CD4-positive, CD25-positive, alpha-beta regulatory T cell (primary cell): Measurements from ENCODE around the gene IDI1. TPM values are rescaled to one million over a fixed set of nuclear protein-coding genes. Genes with fewer than 3 reads are reported as not detected.
"Not testable (repeated sequence)": the region's sequence is repeated elsewhere in the genome, so short reads cannot be mapped to it uniquely, and the experiment has no call there.

ENCODE experiments used
- ATAC-seq, 2 donors: fragments of 150-1000 bp; cut with Tn5 transposase; one replicate each; pipeline ENCODE4 v1.10.0; 2021; ENCODE audit warnings: low read depth in 2 of 2, moderate number of reproducible peaks in 2 of 2, moderate library complexity in 1 of 2
- DNase-seq, 3 donors: peaks; one replicate each; pipeline versions ENCODE4 v3.0.0 to v3.0.0-alpha.2; 2012 to 2022; ENCODE audit warnings: mixed read lengths in 1 of 3
- H3K27ac ChIP-seq: one replicate; pipeline ENCODE4 v1.7.0; 2013; ENCODE audit warnings: mild to moderate bottlenecking, low read length; ENCODE audit not compliant: insufficient read depth, poor library complexity, severe bottlenecking
- H3K27me3 ChIP-seq: one replicate; pipeline ENCODE4 v1.7.0; 2013; ENCODE audit warnings: low read length; ENCODE audit not compliant: control insufficient read depth, insufficient read depth
- H3K36me3 ChIP-seq: one replicate; pipeline ENCODE4 v1.7.0; 2013; ENCODE audit warnings: mild to moderate bottlenecking, low read length, moderate library complexity; ENCODE audit not compliant: control insufficient read depth, insufficient read depth
- H3K4me1 ChIP-seq: 2 replicates; pipeline ENCODE4 v1.7.0; 2013; ENCODE audit warnings: mild to moderate bottlenecking, low read length; ENCODE audit not compliant: insufficient read depth, control insufficient read depth, poor library complexity, severe bottlenecking
- H3K4me3 ChIP-seq: one replicate; pipeline ENCODE4 v1.7.0; 2013; ENCODE audit warnings: low read depth, mild to moderate bottlenecking, low read length, moderate library complexity
- H3K9me3 ChIP-seq, 2 experiments: 1 replicate in 1 of 2; 2 replicates in 1 of 2; pipeline ENCODE4 v1.7.0; 2013; ENCODE audit warnings: low read length in 2 of 2, mild to moderate bottlenecking in 1 of 2, moderate library complexity in 1 of 2; ENCODE audit not compliant: control insufficient read depth in 2 of 2
- H3K27ac Mint-ChIP-seq, 3 donors: one replicate each; pipeline ENCODE4 v1.8.0; 2020 to 2022; ENCODE audit warnings: mild to moderate bottlenecking in 3 of 3, mixed read lengths in 3 of 3, moderate library complexity in 2 of 3
- H3K27me3 Mint-ChIP-seq: one replicate; pipeline ENCODE4 v1.8.0; 2022; ENCODE audit warnings: mild to moderate bottlenecking, mixed read lengths
- H3K36me3 Mint-ChIP-seq: one replicate; pipeline ENCODE4 v1.8.0; 2020; ENCODE audit warnings: mixed read lengths
- H3K4me1 Mint-ChIP-seq, 4 donors: one replicate each; pipeline ENCODE4 v1.8.0; 2020 to 2022; ENCODE audit warnings: mixed read lengths in 4 of 4, mild to moderate bottlenecking in 1 of 4
- H3K4me3 Mint-ChIP-seq, 4 donors: one replicate each; pipeline ENCODE4 v1.8.0; 2020 to 2022; ENCODE audit warnings: mild to moderate bottlenecking in 4 of 4, mixed read lengths in 4 of 4, moderate library complexity in 3 of 4
- H3K9me3 Mint-ChIP-seq, 7 donors: one replicate each; pipeline ENCODE4 v1.8.0; 2020 to 2022; ENCODE audit warnings: mixed read lengths in 7 of 7, mild to moderate bottlenecking in 3 of 7, moderate library complexity in 2 of 7
- polyA plus RNA-seq, 4 donors: library from polyadenylated mRNA; unstranded; fragments of 300-500 nt; fragmentation: Illumina TruSeq; gene quantifications; one replicate each; pipeline ENCODE4 v1.2.3, GENCODE V29; 2021
- total RNA-seq: library from RNA; stranded (reverse); gene quantifications from one replicate; pipeline ENCODE4 v1.2.3, GENCODE V29; 2022

The IDI1 gene
- total and polyA plus RNA-seq, 5 donors from 2014 or later = 47.0 to 179 (median 50.2) TPM

- Mint-ChIP-seq H3K36me3 (peaks cover 26% of the 10 kb centered on the region), H3K4me3 (no peak overlapping the region), H3K27me3 (no peaks in the 10 kb centered on the region), H3K9me3 (no peaks in the 10 kb centered on the region), H3K4me1 (peaks cover 29 to 53% (median 36%) of the 10 kb centered on the region in 4 donors), H3K27ac (no peak overlapping the region)
- DNase-seq (no peak), ATAC-seq (no peak)
- H3K9me3 ChIP-seq = no peaks in the 10 kb centered on the region
- no peaks in the 10 kb centered on the region for H3K27me3 ChIP-seq
- H3K36me3 ChIP-seq = peaks cover 40% of the 10 kb centered on the region
- H3K4me3 ChIP-seq = no peak overlapping the region
- peaks cover 26% of the 10 kb centered on the region for H3K4me1 ChIP-seq
- no peak overlapping the region for H3K27ac ChIP-seq
These were observed 7.4 kb downstream of the IDI1 start for GRCh38 chr10:1041514-1041913.

GRCh38 chr10:1040133-1040532 is 8.8 kb downstream of the IDI1 start:
- no peak overlapping the region for H3K27ac Mint-ChIP-seq
- H3K4me1 ChIP-seq = peaks cover 23% of the 10 kb centered on the region

GRCh38 chr10:1038769-1039168 is 10.2 kb downstream of the IDI1 start:
- not testable (repeated sequence) for H3K4me3 Mint-ChIP-seq, H3K27me3 ChIP-seq, ATAC-seq, H3K4me3 ChIP-seq, H3K9me3 Mint-ChIP-seq, H3K9me3 ChIP-seq, H3K27ac ChIP-seq, H3K27me3 Mint-ChIP-seq, H3K4me1 ChIP-seq, H3K27ac Mint-ChIP-seq, DNase-seq
- Mint-ChIP-seq H3K4me1 (peaks cover 9 to 33% (median 14%) of the 10 kb centered on the region in 4 donors), H3K36me3 (peaks cover 26% of the 10 kb centered on the region)
- peaks cover 40% of the 10 kb centered on the region for H3K36me3 ChIP-seq

More at GRCh38 chr10:1040133-1040532, 8.8 kb downstream of the IDI1 start:
- H3K4me1 Mint-ChIP-seq = peaks cover 22 to 47% (median 27%) of the 10 kb centered on the region in 4 donors
- H3K36me3 Mint-ChIP-seq = peaks cover 26% of the 10 kb centered on the region
- Histone ChIP-seq H3K9me3 (no peaks in the 10 kb centered on the region), H3K27ac (no peak overlapping the region), H3K4me3 (no peak overlapping the region), H3K27me3 (no peaks in the 10 kb centered on the region), H3K36me3 (peaks cover 40% of the 10 kb centered on the region)
- no peaks in the 10 kb centered on the region for H3K27me3 Mint-ChIP-seq
- ATAC-seq = no peak
- no peaks in the 10 kb centered on the region for H3K9me3 Mint-ChIP-seq
- no peak overlapping the region for H3K4me3 Mint-ChIP-seq
- DNase-seq = no peak

GRCh38 chr10:1037098-1037497 is 11.8 kb downstream of the IDI1 start:
- Mint-ChIP-seq H3K36me3 (peaks cover 22% of the 10 kb centered on the region), H3K4me3 (peak overlapping the region in 1 of 4 donors; percentile 39), H3K9me3 (no peaks in the 10 kb centered on the region), H3K27me3 (no peaks in the 10 kb centered on the region), H3K27ac (peak overlapping the region in 1 of 3 donors; percentile 67), H3K4me1 (peaks cover 0 to 22% (median 7%) of the 10 kb centered on the region in 4 donors)
- peaks cover 30% of the 10 kb centered on the region for H3K36me3 ChIP-seq
- no peaks in the 10 kb centered on the region for H3K27me3 ChIP-seq
- no peaks in the 10 kb centered on the region for H3K4me1 ChIP-seq
- no peak for DNase-seq
- no peak overlapping the region for H3K27ac ChIP-seq
- H3K9me3 ChIP-seq = no peaks in the 10 kb centered on the region
- no peak overlapping the region for H3K4me3 ChIP-seq
- no peak for ATAC-seq

- Mint-ChIP-seq H3K36me3 (peaks cover 20% of the 10 kb centered on the region), H3K9me3 (no peaks in the 10 kb centered on the region), H3K4me3 (peak overlapping the region; percentile 38 to 58 (median 42)), H3K27ac (peak overlapping the region in 2 of 3 donors; percentile 49 to 67), H3K4me1 (peaks cover 0 to 21% (median 7%) of the 10 kb centered on the region in 4 donors), H3K27me3 (no peaks in the 10 kb centered on the region)
- H3K27me3 ChIP-seq = no peaks in the 10 kb centered on the region
- H3K4me3 ChIP-seq = no peak overlapping the region
- no peaks in the 10 kb centered on the region for H3K4me1 ChIP-seq
- no peaks in the 10 kb centered on the region for H3K9me3 ChIP-seq
- ATAC-seq (peak; percentile 78 to 90), DNase-seq (peak; percentile 39 to 63 (median 42))
- H3K36me3 ChIP-seq = peaks cover 24% of the 10 kb centered on the region
- peak overlapping the region; percentile 25 for H3K27ac ChIP-seq
These were observed 12.6 kb downstream of the IDI1 start for GRCh38 chr10:1036341-1036791.

- peak overlapping the region in 1 of 3 donors; percentile 69 for H3K27ac Mint-ChIP-seq
- no peak overlapping the region for H3K4me3 ChIP-seq
- ATAC-seq (no peak), DNase-seq (no peak)
- peaks cover 12% of the 10 kb centered on the region for H3K36me3 Mint-ChIP-seq
- H3K4me3 Mint-ChIP-seq = no peak overlapping the region
- no peaks in the 10 kb centered on the region for H3K9me3 Mint-ChIP-seq
- H3K27me3 ChIP-seq = no peaks in the 10 kb centered on the region
- peaks cover 12% of the 10 kb centered on the region for H3K36me3 ChIP-seq
- peaks cover 0 to 12% (median 6%) of the 10 kb centered on the region in 4 donors for H3K4me1 Mint-ChIP-seq
- no peaks in the 10 kb centered on the region for H3K27me3 Mint-ChIP-seq
- no peak overlapping the region for H3K27ac ChIP-seq
- H3K4me1 ChIP-seq = no peaks in the 10 kb centered on the region
- no peaks in the 10 kb centered on the region for H3K9me3 ChIP-seq
These were observed 13.7 kb downstream of the IDI1 start for GRCh38 chr10:1035201-1035600.

- Mint-ChIP-seq H3K4me3 (no peak overlapping the region), H3K27me3 (no peaks in the 10 kb centered on the region), H3K36me3 (peaks cover 10% of the 10 kb centered on the region), H3K4me1 (peaks cover 0 to 10% (median 6%) of the 10 kb centered on the region in 4 donors), H3K27ac (no peak overlapping the region), H3K9me3 (no peaks in the 10 kb centered on the region)
- Histone ChIP-seq H3K27ac (no peak overlapping the region), H3K4me3 (no peak overlapping the region), H3K9me3 (no peaks in the 10 kb centered on the region), H3K4me1 (no peaks in the 10 kb centered on the region), H3K36me3 (peaks cover 9% of the 10 kb centered on the region), H3K27me3 (no peaks in the 10 kb centered on the region)
- no peak for ATAC-seq
- no peak for DNase-seq
These were observed 14.2 kb downstream of the IDI1 start for GRCh38 chr10:1034758-1035157.

GRCh38 chr10:1033601-1034000 is 15.3 kb downstream of the IDI1 start:
- Mint-ChIP-seq H3K27me3 (no peaks in the 10 kb centered on the region), H3K9me3 (no peaks in the 10 kb centered on the region), H3K36me3 (peaks cover 12% of the 10 kb centered on the region), H3K27ac (no peak overlapping the region), H3K4me3 (no peak overlapping the region), H3K4me1 (peaks cover 0 to 10% (median 6%) of the 10 kb centered on the region in 4 donors)
- H3K9me3 ChIP-seq = no peaks in the 10 kb centered on the region
- peaks cover 3% of the 10 kb centered on the region for H3K36me3 ChIP-seq
- H3K4me1 ChIP-seq = no peaks in the 10 kb centered on the region
- H3K27ac ChIP-seq = no peak overlapping the region
- no peak overlapping the region for H3K4me3 ChIP-seq
- no peaks in the 10 kb centered on the region for H3K27me3 ChIP-seq
- no peak for DNase-seq
- no peak for ATAC-seq
